ENCODE results near the gene GLI3.

Gene GLI3

DNA sequence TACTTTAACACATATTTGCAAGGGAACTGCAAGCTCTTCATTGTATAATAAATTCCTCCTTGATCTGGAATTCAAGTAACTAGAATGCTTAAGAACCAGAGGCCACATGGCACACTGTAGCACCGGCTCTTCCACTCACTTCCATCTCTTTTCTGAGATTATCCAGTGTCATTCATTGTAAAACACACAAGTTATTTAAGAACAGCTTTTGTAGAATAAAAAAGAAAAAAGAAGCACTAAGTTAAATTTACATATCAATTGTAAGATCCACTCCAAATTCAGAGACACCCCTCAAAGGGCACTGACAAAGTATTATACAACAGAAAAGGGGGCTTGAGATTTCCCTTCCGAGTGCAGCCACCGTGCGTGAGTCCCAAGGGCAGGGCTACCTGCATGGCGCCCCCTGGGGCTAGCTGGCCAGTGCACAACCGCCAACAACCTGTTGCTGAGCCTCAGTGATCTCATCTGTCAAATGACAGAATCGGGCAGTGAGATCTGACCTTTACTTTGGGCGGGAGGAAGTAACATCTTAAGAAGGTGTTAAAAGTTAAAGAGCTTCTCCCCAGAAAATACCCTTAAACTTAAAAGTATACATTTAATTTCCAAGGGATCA lies 12.5 kb downstream of the GLI3 start:
- Histone ChIP-seq H3K36me3 (replicated peaks; ENCODE audit: low read depth, low read length) (no peaks in the 10 kb centered on the region), H3K4me3 (ENCODE audit: low read length) (no peak overlapping the region), H3K27ac (ENCODE audit: low read length) (no peak overlapping the region), H3K9me3 (ENCODE audit: insufficient read depth, low read length) (no peaks in the 10 kb centered on the region), H3K79me2 (ENCODE audit: low read length) (no peaks in the 10 kb centered on the region), H3K9ac (ENCODE audit: low read length) (no peak overlapping the region), H4K20me1 (ENCODE audit: insufficient read depth, low read length) (no peaks in the 10 kb centered on the region), H3K27me3 (ENCODE audit: low read depth, low read length) (no peaks in the 10 kb centered on the region), H2AFZ (ENCODE audit: low read depth, low read length) (no peak overlapping the region), H3K4me1 (ENCODE audit: low read length) (no peaks in the 10 kb centered on the region), H3K4me2 (ENCODE audit: low read length) (no peak overlapping the region)
- no peak for TF ChIP-seq EZH2phosphoT487 (IDR thresholded peaks at IDR 0.05; ENCODE audit: low read depth)
- TF ChIP-seq, protein P1, sequence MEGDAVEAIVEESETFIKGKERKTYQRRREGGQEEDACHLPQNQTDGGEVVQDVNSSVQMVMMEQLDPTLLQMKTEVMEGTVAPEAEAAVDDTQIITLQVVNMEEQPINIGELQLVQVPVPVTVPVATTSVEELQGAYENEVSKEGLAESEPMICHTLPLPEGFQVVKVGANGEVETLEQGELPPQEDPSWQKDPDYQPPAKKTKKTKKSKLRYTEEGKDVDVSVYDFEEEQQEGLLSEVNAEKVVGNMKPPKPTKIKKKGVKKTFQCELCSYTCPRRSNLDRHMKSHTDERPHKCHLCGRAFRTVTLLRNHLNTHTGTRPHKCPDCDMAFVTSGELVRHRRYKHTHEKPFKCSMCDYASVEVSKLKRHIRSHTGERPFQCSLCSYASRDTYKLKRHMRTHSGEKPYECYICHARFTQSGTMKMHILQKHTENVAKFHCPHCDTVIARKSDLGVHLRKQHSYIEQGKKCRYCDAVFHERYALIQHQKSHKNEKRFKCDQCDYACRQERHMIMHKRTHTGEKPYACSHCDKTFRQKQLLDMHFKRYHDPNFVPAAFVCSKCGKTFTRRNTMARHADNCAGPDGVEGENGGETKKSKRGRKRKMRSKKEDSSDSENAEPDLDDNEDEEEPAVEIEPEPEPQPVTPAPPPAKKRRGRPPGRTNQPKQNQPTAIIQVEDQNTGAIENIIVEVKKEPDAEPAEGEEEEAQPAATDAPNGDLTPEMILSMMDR (IDR thresholded peaks at IDR 0.05; ENCODE audit: low read depth, low read length): no peak

DNA sequence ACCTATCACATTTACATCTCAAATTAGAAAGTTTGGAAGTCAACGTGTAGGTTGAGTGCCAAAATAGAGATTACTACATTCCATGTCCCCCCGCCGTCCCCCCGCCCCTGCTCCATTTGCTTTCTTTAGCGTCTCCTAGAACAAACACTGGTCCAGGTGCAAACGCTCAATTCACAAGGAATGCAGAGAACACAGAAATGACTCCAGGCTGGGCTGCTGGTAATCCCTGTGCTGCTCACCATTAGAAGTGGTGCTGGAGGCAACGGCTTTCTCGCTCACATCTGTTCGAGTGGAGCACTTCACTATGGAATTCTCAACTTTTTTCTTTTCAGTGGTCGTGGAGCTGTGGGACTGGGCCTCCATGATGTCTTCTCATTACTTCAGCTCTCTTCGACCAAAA lies 14.1 kb downstream of the GLI3 start:
- Histone ChIP-seq H4K20me1 (ENCODE audit: insufficient read depth, low read length) (no peaks in the 10 kb centered on the region), H3K36me3 (replicated peaks; ENCODE audit: low read depth, low read length) (no peaks in the 10 kb centered on the region), H3K27ac (ENCODE audit: low read length) (no peak overlapping the region), H3K4me1 (ENCODE audit: low read length) (no peaks in the 10 kb centered on the region), H3K9ac (ENCODE audit: low read length) (no peak overlapping the region), H2AFZ (ENCODE audit: low read depth, low read length) (no peak overlapping the region), H3K4me3 (ENCODE audit: low read length) (no peak overlapping the region), H3K9me3 (ENCODE audit: insufficient read depth, low read length) (no peaks in the 10 kb centered on the region), H3K4me2 (ENCODE audit: low read length) (no peak overlapping the region), H3K79me2 (ENCODE audit: low read length) (no peaks in the 10 kb centered on the region), H3K27me3 (ENCODE audit: low read depth, low read length) (no peaks in the 10 kb centered on the region)
- no peak for TF ChIP-seq EZH2phosphoT487 (IDR thresholded peaks at IDR 0.05; ENCODE audit: low read depth)
- TF ChIP-seq, protein P1 (IDR thresholded peaks at IDR 0.05; ENCODE audit: low read depth, low read length): no peak

DNA sequence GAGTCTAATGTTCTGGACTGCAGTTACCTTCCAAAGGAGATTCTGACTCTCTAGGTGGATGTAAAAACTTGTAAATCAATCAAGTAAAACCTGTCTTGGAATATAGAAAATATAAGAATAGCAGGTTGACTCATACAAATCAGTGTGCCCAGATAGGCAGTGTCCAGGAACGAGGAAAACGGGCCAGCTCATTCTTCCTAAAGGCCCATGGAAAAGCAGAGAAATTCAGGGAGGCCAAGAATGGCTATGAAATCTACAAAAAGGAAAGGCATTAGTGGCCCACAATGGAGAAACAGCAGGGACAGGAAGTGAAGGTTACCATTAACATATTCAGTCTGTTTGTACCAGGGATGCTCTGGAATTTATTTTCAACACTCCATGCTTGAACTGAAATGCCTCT lies 14.9 kb downstream of the GLI3 start:
- Histone ChIP-seq H3K36me3 (replicated peaks; ENCODE audit: low read depth, low read length) (no peaks in the 10 kb centered on the region), H4K20me1 (ENCODE audit: insufficient read depth, low read length) (no peaks in the 10 kb centered on the region), H2AFZ (ENCODE audit: low read depth, low read length) (no peak overlapping the region), H3K27ac (ENCODE audit: low read length) (no peak overlapping the region), H3K4me1 (ENCODE audit: low read length) (no peaks in the 10 kb centered on the region), H3K79me2 (ENCODE audit: low read length) (no peaks in the 10 kb centered on the region), H3K4me3 (ENCODE audit: low read length) (no peak overlapping the region), H3K27me3 (ENCODE audit: low read depth, low read length) (no peaks in the 10 kb centered on the region), H3K4me2 (ENCODE audit: low read length) (no peak overlapping the region), H3K9ac (ENCODE audit: low read length) (no peak overlapping the region), H3K9me3 (ENCODE audit: insufficient read depth, low read length) (no peaks in the 10 kb centered on the region)
- no peak for TF ChIP-seq EZH2phosphoT487 (IDR thresholded peaks at IDR 0.05; ENCODE audit: low read depth)
- TF ChIP-seq, protein P1 (IDR thresholded peaks at IDR 0.05; ENCODE audit: low read depth, low read length): no peak

DNA sequence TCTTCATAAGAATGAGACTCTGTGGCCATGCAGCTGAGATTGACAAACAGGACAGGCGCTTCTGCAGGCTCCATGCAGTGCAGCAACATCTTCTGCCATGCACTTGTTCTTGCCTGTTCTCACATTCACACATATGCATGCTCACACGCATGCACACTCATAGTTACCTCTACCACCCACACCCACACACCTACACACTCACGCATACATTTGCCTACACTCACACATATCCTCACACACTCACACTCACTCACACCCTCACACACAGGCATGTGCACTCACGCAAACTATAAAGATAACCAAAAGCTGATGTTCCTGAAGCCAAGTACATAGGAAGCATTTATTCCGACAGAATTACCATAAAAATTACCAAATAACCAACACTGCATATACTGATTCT lies 15.7 kb downstream of the GLI3 start:
- no peaks in the 10 kb centered on the region for H3K4me1 ChIP-seq (ENCODE audit: low read length)
- no peaks in the 10 kb centered on the region for H3K9me3 ChIP-seq (ENCODE audit: insufficient read depth, low read length)
- no peaks in the 10 kb centered on the region for H3K36me3 ChIP-seq (replicated peaks; ENCODE audit: low read depth, low read length)
- no peak overlapping the region for H3K4me2 ChIP-seq (ENCODE audit: low read length)
- H3K27ac ChIP-seq (ENCODE audit: low read length): no peak overlapping the region
- H3K4me3 ChIP-seq (ENCODE audit: low read length): no peak overlapping the region
- H4K20me1 ChIP-seq (ENCODE audit: insufficient read depth, low read length): no peaks in the 10 kb centered on the region
- H3K79me2 ChIP-seq (ENCODE audit: low read length): no peaks in the 10 kb centered on the region
- TF ChIP-seq EZH2phosphoT487 (IDR thresholded peaks at IDR 0.05; ENCODE audit: low read depth): no peak
- TF ChIP-seq, protein P1 (IDR thresholded peaks at IDR 0.05; ENCODE audit: low read depth, low read length): no peak
- no peak overlapping the region for H2AFZ ChIP-seq (ENCODE audit: low read depth, low read length)
- H3K9ac ChIP-seq (ENCODE audit: low read length): no peak overlapping the region
- H3K27me3 ChIP-seq (ENCODE audit: low read depth, low read length): no peaks in the 10 kb centered on the region

All from OCI-LY3 (cell line).